Measurements from ENCODE around the gene SCN8A. TPM values are rescaled to one million over a fixed set of nuclear protein-coding genes. Genes with fewer than 3 reads are reported as not detected.

The SCN8A gene
- polyA plus RNA-seq, 2 of the 4 experiments (the other 2 are of a cell fraction) = 1.8 to 4.8 TPM

DNA sequence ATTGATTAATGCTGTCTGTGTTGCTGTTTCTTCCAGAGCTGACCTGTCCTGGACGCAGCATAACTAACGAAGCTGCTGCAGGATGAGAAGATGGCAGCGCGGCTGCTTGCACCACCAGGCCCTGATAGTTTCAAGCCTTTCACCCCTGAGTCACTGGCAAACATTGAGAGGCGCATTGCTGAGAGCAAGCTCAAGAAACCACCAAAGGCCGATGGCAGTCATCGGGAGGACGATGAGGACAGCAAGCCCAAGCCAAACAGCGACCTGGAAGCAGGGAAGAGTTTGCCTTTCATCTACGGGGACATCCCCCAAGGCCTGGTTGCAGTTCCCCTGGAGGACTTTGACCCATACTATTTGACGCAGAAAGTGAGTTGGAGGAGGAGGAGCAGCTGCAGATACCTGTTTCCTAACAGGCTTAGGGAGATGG lies 71.7 kb downstream of the SCN8A start:
- FAIRE-seq = no peak
- peak overlapping the region; percentile 5; the same call in 1 of the 3 replicates for H3K4me2 ChIP-seq
- 0 out of 6 replicates have a peak overlapping the region, but pooled peaks of 1 of the 2 experiments have one; percentile 8 for H3K27ac ChIP-seq
- DNase-seq (ENCODE audit: low read depth in 1 of 2, low spot score in 1 of 2) = peak in 1 of 2 experiments; percentile 9
- CTCF ChIA-PET = interaction anchor here (1.2 to 1.4 kb wide), 2 partner anchors 13 to 25 kb away, joined by 3 read pairs; no protein-coding TSS in a partner anchor
- POLR2A ChIA-PET = no interaction called here
- no peaks in the 10 kb centered on the region; the same call in 2 of the 3 replicates for H3K4me1 ChIP-seq
- H3K9me3 ChIP-seq = 0 out of 3 replicates have a peak, but pooled peaks cover 2% of the 10 kb centered on the region
- no peak for ATAC-seq
- no peak overlapping the region for H3K4me3 ChIP-seq
- no peak for TF ChIP-seq NR3C1 (IDR thresholded peaks at IDR 0.05)
- TF ChIP-seq, protein P1, sequence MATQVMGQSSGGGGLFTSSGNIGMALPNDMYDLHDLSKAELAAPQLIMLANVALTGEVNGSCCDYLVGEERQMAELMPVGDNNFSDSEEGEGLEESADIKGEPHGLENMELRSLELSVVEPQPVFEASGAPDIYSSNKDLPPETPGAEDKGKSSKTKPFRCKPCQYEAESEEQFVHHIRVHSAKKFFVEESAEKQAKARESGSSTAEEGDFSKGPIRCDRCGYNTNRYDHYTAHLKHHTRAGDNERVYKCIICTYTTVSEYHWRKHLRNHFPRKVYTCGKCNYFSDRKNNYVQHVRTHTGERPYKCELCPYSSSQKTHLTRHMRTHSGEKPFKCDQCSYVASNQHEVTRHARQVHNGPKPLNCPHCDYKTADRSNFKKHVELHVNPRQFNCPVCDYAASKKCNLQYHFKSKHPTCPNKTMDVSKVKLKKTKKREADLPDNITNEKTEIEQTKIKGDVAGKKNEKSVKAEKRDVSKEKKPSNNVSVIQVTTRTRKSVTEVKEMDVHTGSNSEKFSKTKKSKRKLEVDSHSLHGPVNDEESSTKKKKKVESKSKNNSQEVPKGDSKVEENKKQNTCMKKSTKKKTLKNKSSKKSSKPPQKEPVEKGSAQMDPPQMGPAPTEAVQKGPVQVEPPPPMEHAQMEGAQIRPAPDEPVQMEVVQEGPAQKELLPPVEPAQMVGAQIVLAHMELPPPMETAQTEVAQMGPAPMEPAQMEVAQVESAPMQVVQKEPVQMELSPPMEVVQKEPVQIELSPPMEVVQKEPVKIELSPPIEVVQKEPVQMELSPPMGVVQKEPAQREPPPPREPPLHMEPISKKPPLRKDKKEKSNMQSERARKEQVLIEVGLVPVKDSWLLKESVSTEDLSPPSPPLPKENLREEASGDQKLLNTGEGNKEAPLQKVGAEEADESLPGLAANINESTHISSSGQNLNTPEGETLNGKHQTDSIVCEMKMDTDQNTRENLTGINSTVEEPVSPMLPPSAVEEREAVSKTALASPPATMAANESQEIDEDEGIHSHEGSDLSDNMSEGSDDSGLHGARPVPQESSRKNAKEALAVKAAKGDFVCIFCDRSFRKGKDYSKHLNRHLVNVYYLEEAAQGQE (IDR thresholded peaks at IDR 0.05) = no peak
- no peak for TF ChIP-seq RAD21 (conservative IDR thresholded peaks at IDR 0.05 in 1 of 2, IDR thresholded peaks at IDR 0.05 in 1 of 2)
- TF ChIP-seq FOXS1 (CRISPR knock-in tag; IDR thresholded peaks at IDR 0.05) = no peak
- no peak for TF ChIP-seq KDM5A (IDR thresholded peaks at IDR 0.05)
- TF ChIP-seq TFCP2L1 (CRISPR knock-in tag; IDR thresholded peaks at IDR 0.05) = no peak
- TF ChIP-seq, protein P2, sequence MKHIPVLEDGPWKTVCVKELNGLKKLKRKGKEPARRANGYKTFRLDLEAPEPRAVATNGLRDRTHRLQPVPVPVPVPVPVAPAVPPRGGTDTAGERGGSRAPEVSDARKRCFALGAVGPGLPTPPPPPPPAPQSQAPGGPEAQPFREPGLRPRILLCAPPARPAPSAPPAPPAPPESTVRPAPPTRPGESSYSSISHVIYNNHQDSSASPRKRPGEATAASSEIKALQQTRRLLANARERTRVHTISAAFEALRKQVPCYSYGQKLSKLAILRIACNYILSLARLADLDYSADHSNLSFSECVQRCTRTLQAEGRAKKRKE (CRISPR knock-in tag; IDR thresholded peaks at IDR 0.05; ENCODE audit: low read depth) = no peak
- WGBS (ENCODE audit: missing lambda C conversion rate) = 85% methylated on average over 11 of the region's 11 CpGs

DNA sequence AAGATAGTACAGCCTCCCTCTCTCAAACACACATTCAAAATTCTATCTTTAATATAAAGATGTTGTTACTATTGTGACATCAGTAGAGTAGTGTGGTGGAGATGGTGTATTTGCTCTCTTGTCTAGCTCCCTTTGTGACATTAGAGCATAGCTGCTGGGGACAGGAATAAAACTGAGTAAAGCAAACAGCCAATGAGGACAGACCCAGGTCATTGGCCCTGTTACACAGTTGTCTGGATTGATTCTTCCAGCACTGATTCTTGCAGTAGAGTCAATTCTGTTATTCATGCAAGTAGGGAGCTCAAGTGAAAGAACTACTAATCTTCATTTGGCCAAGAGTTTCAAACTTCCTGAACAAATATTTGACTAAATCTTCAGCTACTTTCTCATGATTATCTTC lies 72.4 kb downstream of the SCN8A start:
- POLR2A ChIA-PET = no interaction called here
- FAIRE-seq (no peak), ATAC-seq (no peak), DNase-seq (ENCODE audit: low read depth in 1 of 2, low spot score in 1 of 2) (no peak)
- no peak for TF ChIP-seq HDAC2 (IDR thresholded peaks at IDR 0.05)
- TF ChIP-seq JUN (IDR thresholded peaks at IDR 0.05) = no peak
- no peak overlapping the region for H3K27ac ChIP-seq
- H3K9me3 ChIP-seq = no peaks in the 10 kb centered on the region
- CTCF ChIA-PET = interaction anchor here (1.2 to 1.9 kb wide), 2 partner anchors 10 to 16 kb away, joined by 3 to 7 read pairs; no protein-coding TSS in a partner anchor
- H3K4me3 ChIP-seq = no peak overlapping the region
- H3K4me2 ChIP-seq = peak overlapping the region; percentile 5; the same call in 1 of the 3 replicates
- H3K4me1 ChIP-seq = no peaks in the 10 kb centered on the region; the same call in 2 of the 3 replicates

DNA sequence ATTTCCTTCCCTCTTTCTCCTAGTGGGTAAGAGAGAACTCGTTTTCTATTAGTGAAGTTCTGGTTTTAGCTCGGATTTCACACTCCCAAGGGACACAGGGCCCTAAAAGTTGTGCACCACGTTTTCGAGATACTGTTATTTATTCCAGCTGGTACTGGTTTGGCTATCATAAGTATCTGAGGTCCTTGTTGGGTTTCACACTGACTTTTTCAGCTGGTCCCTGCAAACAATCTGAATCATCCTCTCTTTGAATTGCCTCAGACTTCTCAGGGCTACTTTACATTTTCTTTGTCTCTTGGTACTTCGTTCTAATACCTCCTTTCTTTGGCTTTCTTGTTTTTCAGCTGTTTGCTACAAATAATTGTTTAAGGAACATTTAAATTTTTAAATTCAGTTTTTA lies 75.7 kb downstream of the SCN8A start:
- CTCF ChIA-PET = no interaction called here
- FAIRE-seq = no peak
- 73% methylated on average over 5 of the region's 5 CpGs for WGBS (ENCODE audit: missing lambda C conversion rate)

More for the DNA sequence above, 75.7 kb downstream of the SCN8A start:
- TF ChIP-seq ZC3H11A (IDR thresholded peaks at IDR 0.05) = no peak
- no peak for TF ChIP-seq POLR2AphosphoS2 (conservative IDR thresholded peaks at IDR 0.05; ENCODE audit: low read length)
- TF ChIP-seq NFE2L2 (conservative IDR thresholded peaks at IDR 0.05; ENCODE audit: low read length) = no peak
- no peak for TF ChIP-seq TFCP2L1 (CRISPR knock-in tag; IDR thresholded peaks at IDR 0.05)
- TF ChIP-seq CHD2 (IDR thresholded peaks at IDR 0.05; ENCODE audit: low read length, partially characterized antibody) = no peak
- no peak for TF ChIP-seq RFX5 (IDR thresholded peaks at IDR 0.05)
- TF ChIP-seq HOXA7 (CRISPR knock-in tag; IDR thresholded peaks at IDR 0.05) = no peak
- TF ChIP-seq ZNF302 (CRISPR knock-in tag; IDR thresholded peaks at IDR 0.05) = no peak
- TF ChIP-seq HOXB13 (CRISPR knock-in tag; IDR thresholded peaks at IDR 0.05; ENCODE audit: low read depth) = no peak
- no peak for TF ChIP-seq HOXB5 (CRISPR knock-in tag; IDR thresholded peaks at IDR 0.05)
- no peak for TF ChIP-seq NPAS2 (CRISPR knock-in tag; IDR thresholded peaks at IDR 0.05; ENCODE audit: borderline replicate concordance)
- TF ChIP-seq, protein P3, sequence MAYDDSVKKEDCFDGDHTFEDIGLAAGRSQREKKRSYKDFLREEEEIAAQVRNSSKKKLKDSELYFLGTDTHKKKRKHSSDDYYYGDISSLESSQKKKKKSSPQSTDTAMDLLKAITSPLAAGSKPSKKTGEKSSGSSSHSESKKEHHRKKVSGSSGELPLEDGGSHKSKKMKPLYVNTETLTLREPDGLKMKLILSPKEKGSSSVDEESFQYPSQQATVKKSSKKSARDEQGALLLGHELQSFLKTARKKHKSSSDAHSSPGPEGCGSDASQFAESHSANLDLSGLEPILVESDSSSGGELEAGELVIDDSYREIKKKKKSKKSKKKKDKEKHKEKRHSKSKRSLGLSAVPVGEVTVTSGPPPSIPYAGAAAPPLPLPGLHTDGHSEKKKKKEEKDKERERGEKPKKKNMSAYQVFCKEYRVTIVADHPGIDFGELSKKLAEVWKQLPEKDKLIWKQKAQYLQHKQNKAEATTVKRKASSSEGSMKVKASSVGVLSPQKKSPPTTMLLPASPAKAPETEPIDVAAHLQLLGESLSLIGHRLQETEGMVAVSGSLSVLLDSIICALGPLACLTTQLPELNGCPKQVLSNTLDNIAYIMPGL (CRISPR knock-in tag; IDR thresholded peaks at IDR 0.05; ENCODE audit: borderline replicate concordance) = no peak
- TF ChIP-seq KDM5A (IDR thresholded peaks at IDR 0.05) = no peak
- no peak for TF ChIP-seq FOSB (CRISPR knock-in tag; IDR thresholded peaks at IDR 0.05)
- TF ChIP-seq RCOR1 (IDR thresholded peaks at IDR 0.05; ENCODE audit: low read depth, low read length) = no peak
- no peak for TF ChIP-seq POLR2A (IDR thresholded peaks at IDR 0.05; ENCODE audit: low read length)
- TF ChIP-seq, protein P4, sequence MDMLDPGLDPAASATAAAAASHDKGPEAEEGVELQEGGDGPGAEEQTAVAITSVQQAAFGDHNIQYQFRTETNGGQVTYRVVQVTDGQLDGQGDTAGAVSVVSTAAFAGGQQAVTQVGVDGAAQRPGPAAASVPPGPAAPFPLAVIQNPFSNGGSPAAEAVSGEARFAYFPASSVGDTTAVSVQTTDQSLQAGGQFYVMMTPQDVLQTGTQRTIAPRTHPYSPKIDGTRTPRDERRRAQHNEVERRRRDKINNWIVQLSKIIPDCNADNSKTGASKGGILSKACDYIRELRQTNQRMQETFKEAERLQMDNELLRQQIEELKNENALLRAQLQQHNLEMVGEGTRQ (IDR thresholded peaks at IDR 0.05) = no peak
- TF ChIP-seq, protein P5, sequence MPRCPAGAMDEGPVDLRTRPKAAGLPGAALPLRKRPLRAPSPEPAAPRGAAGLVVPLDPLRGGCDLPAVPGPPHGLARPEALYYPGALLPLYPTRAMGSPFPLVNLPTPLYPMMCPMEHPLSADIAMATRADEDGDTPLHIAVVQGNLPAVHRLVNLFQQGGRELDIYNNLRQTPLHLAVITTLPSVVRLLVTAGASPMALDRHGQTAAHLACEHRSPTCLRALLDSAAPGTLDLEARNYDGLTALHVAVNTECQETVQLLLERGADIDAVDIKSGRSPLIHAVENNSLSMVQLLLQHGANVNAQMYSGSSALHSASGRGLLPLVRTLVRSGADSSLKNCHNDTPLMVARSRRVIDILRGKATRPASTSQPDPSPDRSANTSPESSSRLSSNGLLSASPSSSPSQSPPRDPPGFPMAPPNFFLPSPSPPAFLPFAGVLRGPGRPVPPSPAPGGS (IDR thresholded peaks at IDR 0.05) = no peak
- TF ChIP-seq, protein P6, sequence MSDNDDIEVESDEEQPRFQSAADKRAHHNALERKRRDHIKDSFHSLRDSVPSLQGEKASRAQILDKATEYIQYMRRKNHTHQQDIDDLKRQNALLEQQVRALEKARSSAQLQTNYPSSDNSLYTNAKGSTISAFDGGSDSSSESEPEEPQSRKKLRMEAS (IDR thresholded peaks at IDR 0.05) = no peak
- no peak for TF ChIP-seq JUN (IDR thresholded peaks at IDR 0.05)
- Histone ChIP-seq H3K9me3 (no peaks in the 10 kb centered on the region), H3K4me1 (no peaks in the 10 kb centered on the region; the same call in 2 of the 3 replicates), H3K4me3 (no peak overlapping the region), H3K4me2 (no peak overlapping the region), H3K27ac (no peak overlapping the region)
- POLR2A ChIA-PET = no interaction called here
- ATAC-seq = no peak
- DNase-seq (ENCODE audit: low read depth in 1 of 2, low spot score in 1 of 2) = no peak

Data from A549 (cell line).